Choroid plexus epithelial cell (primary cell): ENCODE measurements around the gene UBE2U.

Source experiments
- DNase-seq: peaks from one replicate; pipeline ENCODE4 v3.0.0-alpha.2; 2010; ENCODE audit warnings: low read depth
- H3K4me3 ChIP-seq: 2 replicates; pipeline ENCODE4 v1.5.1; 2011; ENCODE audit warnings: low read depth, mild to moderate bottlenecking, control low read depth, low read length, moderate library complexity
- TF ChIP-seq, protein P1 (sequence below): conservative IDR thresholded peaks from 2 replicates; pipeline ENCODE4 v1.5.1; 2011; ENCODE audit warnings: low read depth, mild to moderate bottlenecking, control low read depth, inconsistent platforms, low read length, moderate library complexity

UBE2U gene

DNA sequence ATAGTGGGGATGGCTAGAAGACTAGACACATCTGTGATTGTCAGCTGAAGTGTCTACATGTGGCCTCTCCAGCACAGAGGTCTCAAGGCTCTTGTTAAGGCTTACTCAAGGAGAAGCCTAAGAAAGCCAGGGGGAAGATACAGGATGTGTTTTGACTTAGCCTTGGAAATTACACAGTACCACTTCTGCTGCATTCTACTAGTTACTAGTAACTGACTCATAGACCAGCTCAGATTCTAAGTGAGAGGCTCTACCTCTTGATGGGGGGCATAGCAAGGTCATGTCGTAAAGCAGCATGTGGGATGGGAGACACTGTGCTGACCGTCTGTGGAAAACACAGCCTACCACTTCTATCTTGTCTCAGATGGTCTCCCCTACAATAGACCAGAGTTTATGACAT, 99.5 kb downstream of the UBE2U start:
- H3K4me3 ChIP-seq = no peak overlapping the region
- peak; percentile 23 for DNase-seq
- TF ChIP-seq, protein P1, sequence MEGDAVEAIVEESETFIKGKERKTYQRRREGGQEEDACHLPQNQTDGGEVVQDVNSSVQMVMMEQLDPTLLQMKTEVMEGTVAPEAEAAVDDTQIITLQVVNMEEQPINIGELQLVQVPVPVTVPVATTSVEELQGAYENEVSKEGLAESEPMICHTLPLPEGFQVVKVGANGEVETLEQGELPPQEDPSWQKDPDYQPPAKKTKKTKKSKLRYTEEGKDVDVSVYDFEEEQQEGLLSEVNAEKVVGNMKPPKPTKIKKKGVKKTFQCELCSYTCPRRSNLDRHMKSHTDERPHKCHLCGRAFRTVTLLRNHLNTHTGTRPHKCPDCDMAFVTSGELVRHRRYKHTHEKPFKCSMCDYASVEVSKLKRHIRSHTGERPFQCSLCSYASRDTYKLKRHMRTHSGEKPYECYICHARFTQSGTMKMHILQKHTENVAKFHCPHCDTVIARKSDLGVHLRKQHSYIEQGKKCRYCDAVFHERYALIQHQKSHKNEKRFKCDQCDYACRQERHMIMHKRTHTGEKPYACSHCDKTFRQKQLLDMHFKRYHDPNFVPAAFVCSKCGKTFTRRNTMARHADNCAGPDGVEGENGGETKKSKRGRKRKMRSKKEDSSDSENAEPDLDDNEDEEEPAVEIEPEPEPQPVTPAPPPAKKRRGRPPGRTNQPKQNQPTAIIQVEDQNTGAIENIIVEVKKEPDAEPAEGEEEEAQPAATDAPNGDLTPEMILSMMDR = no peak

DNA sequence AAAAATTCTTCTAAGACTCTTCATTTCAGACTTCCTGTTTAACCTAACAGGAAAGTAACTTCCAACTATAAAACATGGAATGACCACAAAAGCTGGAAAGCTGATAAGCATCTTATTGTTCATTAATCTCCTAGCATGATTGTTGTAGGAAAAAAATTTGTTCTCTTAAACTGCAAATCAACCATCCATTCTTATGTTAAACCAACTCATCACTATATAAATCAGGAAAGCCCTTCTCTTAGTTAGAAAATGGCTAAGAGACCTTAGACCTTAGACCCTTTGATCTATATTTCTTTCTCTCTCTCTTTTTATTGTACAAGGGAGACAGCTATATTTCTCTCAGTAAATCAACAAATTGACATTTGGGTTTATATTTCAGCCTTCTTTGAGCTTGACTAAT, 101.4 kb downstream of the UBE2U start:
- no peak for DNase-seq
- TF ChIP-seq, protein P1 = no peak
- H3K4me3 ChIP-seq = no peak overlapping the region

- no peak overlapping the region for H3K4me3 ChIP-seq
- no peak for DNase-seq
- TF ChIP-seq, protein P1 = no peak
These were observed 105.4 kb downstream of the UBE2U start for GRCh38 chr1:64308866-64309265.

GRCh38 chr1:64309431-64309831, 106.0 kb downstream of the UBE2U start:
- no peak for DNase-seq
- H3K4me3 ChIP-seq = no peak overlapping the region
- TF ChIP-seq, protein P1 = no peak

DNA sequence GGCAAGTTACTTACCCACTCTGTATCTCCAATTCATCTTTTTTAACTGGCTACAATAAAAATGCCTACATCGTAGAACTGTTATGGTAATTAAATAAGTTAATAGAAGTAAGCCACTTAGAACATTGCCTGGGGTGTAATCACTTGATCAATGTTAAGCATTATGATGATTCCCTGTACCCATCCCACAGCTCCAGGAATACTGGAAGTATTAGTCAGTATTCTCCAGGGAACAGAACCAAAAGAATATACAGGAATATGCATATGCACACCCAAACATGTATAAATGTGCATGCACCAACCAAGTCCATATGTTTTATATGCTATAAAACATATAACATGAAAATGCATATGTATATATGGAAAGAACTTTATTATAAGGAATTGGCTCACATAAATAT, 107.3 kb downstream of the UBE2U start:
- TF ChIP-seq, protein P1 = no peak
- DNase-seq = no peak
- H3K4me3 ChIP-seq = no peak overlapping the region

GRCh38 chr1:64312431-64312830, 109.0 kb downstream of the UBE2U start:
- no peak for DNase-seq
- H3K4me3 ChIP-seq = no peak overlapping the region
- TF ChIP-seq, protein P1 = no peak

- H3K4me3 ChIP-seq = no peak overlapping the region
- TF ChIP-seq, protein P1 = no peak
- no peak for DNase-seq
These were observed 112.0 kb downstream of the UBE2U start for GRCh38 chr1:64315402-64315801.
